Measurements from ENCODE around the gene ADAMTS17.

DNA sequence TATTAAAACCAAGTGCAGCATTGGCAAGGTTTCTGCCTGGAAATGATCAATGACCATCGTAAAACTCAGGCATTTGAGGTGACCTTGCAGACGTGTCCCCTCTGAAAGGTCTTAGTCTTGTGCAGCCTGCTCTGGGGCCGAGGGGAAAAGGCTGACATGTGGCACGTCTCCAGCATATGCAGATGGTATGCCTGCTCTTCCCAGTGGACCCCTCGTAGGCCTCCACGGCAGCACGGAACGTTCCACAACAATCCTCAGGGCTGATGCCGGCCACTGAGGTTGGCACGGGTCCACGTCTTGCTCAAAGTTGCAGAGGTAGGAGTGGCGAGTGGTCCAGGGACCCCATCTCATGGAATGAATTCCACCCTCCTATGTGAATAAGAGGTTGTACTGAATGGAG is 361.0 kb downstream of the ADAMTS17 start:
- TF ChIP-seq, protein P1, sequence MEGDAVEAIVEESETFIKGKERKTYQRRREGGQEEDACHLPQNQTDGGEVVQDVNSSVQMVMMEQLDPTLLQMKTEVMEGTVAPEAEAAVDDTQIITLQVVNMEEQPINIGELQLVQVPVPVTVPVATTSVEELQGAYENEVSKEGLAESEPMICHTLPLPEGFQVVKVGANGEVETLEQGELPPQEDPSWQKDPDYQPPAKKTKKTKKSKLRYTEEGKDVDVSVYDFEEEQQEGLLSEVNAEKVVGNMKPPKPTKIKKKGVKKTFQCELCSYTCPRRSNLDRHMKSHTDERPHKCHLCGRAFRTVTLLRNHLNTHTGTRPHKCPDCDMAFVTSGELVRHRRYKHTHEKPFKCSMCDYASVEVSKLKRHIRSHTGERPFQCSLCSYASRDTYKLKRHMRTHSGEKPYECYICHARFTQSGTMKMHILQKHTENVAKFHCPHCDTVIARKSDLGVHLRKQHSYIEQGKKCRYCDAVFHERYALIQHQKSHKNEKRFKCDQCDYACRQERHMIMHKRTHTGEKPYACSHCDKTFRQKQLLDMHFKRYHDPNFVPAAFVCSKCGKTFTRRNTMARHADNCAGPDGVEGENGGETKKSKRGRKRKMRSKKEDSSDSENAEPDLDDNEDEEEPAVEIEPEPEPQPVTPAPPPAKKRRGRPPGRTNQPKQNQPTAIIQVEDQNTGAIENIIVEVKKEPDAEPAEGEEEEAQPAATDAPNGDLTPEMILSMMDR (IDR thresholded peaks at IDR 0.05; ENCODE audit: borderline replicate concordance, extremely low read depth, low read length, poor library complexity, severe bottlenecking): no peak
- no peak for TF ChIP-seq EZH2 (IDR thresholded peaks at IDR 0.05; ENCODE audit: borderline replicate concordance, low read depth, low read length, severe bottlenecking)
